Activated T-cell treated with anti-CD3 and anti-CD28 coated beads for 1 hour (primary cell): ENCODE results near the gene EOMES.
A peak's percentile ranks its signal among the peaks of the same experiment; 100 is the strongest.
"Not testable (repeated sequence)": the region's sequence is repeated elsewhere in the genome, so short reads cannot be mapped to it uniquely, and the experiment has no call there.

Experiments
- DNase-seq: peaks from one replicate; pipeline ENCODE4 v3.0.0-alpha.2; 2020; ENCODE audit warnings: low read depth

The EOMES gene

DNA sequence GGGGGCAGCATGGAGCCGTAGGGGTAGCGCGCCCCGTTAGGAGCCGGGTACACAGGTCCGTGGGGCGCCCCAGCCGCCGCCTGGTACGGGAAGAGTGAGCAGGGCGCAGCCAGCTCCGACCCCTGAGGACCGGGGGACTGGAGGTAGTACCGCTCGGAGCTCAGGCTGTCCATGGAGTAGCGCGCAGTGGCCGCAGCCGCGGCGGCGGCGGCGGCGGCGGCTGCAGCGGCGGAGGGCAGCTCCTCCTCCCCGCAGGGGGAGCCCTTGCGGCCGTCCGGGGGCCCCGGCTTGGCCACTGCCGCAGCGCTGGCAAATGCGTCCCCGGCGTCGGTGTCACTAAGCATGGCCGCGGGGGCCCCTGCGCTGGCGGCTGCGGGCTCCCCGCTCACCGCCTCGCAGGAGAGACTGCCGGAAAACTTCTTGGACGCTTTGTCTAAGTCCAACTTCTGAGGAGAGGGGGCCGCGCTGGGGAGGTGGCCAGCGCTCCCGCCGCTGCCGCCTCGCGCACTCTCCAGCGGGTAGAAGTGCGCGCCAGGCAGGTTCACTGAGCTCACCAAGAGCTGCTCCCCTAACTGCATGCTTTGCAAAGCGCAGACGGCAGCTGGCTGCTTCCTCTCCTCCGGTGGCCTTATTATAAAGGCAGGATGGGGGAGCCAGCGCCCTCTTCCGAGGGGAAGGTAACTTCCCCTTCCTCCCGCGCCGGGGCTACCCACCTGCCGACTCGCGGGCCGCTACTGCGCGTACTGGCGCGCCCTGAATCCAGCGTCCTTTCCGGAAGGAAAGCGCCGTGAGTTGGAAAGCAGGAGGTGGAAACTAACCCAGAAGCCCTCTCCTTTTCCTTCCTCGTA, at the start of gene EOMES:
Gene EOMES, minus strand, starts transcription at position 607 of the 848 bp plus-strand sequence. Its CDS starts 29 bp downstream, at position 578.
- peak; percentile 55 for DNase-seq

DNA sequence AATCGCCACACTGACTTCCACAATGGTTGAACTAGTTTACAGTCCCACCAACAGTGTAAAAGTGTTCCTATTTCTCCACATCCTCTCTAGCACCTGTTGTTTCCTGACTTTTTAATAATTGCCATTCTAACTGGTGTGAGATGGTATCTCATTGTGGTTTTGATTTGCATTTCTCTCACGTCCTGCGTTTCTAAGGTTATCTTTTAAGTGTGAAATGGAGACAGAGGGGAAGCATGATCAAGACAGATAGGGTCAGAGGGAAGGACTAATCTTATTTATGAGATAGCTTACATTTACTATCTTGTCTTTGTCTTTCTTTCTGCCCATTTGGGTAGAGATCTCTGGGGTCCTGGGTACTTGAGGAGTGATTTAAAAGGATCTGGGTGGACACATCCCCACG, 48.3 kb upstream of the EOMES start:
- DNase-seq = not testable (repeated sequence)

DNA sequence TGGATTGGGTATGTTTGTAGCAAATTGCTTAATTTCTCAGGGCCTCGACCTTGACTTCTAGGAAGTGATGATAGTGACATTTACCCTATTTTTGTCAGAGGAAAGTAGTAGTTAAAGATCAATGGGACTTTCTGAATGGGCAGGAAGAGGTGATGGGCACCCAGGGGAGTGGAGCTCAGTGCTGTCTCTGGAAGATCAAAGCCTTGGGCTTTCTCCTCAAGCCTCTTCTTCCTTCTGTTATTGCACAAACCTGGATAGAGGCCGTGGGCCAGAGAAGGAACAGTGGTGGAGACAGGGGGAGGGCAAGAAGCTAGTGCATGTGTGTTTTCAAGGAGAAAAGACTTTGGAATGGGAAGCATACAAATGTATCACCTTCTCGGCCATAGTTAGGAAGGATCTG, 44.9 kb upstream of the EOMES start:
- no peak for DNase-seq

DNA sequence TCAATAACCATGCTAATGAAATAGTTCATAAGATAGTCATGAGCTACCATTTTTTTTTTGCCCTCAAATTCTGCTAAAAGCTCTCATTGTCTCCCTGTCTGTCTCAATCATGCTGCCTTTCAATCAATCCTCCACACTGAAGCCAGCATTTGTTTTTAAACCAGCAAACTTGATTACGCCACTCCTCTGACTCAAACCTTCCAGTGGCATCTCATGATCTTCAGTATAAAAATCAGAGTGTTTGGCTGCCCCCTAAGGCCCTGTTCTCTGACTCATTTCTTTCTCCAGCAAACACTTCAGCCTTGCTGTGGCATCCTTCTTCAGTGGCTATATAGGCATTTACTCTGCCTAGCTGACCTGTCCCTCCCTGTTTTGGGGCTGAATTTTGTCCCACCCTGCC, 36.0 kb upstream of the EOMES start:
- no peak for DNase-seq

DNA sequence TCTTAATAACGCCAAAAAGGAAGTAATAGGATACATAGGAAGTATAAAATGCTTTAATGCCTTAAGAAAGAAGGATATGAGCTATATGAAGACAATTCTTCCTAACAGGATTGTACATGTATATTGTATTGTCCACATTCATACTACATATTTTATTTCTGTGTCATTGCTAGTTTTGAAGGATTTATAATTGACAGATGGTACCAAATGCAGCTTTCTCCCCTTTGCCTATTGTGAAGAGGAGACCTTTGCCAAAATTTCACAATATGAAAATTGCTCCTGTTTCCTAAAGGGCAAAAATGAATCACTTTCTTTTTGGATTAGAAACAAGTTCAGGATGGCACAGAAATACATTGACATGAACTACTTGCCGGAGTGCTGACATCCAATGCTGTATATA, 34.8 kb upstream of the EOMES start:
- DNase-seq = no peak

DNA sequence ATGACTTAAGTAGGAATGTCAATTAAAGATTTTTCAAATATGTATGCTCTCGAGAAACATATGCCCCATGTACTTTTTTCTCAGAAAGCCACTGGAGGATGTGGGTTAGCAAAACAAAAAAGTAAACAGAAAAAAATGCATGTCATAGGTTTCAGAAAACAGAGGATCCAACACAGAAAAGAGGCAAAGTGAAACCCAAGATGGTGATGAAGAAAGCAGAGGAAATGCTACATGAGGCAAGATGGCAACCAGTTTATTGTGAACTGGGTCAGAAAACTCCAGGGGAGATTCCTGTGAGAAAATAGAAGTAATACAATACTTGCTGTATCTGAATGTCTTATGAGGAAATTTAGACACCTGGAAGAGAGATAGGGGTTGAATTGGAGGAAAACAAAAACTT, 30.8 kb upstream of the EOMES start:
- DNase-seq = no peak

DNA sequence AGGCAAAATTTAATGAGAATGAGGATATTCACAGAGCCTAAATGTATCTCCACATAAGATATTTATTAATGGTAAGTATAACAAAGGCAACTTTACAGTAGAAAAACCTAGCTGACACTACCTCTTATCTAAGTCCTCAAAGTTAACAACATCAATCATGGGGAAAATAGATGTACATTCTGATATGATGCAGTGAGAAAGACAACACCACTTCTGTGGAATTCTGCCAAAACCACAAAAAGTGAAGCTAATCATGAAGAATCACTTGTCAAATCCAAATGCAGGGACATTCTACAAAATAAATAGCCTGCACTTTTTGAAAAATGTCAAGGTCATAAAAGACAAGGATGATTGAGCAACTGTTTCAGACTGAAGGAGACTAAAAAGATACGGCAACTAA, 27.5 kb upstream of the EOMES start:
- DNase-seq = no peak

DNA sequence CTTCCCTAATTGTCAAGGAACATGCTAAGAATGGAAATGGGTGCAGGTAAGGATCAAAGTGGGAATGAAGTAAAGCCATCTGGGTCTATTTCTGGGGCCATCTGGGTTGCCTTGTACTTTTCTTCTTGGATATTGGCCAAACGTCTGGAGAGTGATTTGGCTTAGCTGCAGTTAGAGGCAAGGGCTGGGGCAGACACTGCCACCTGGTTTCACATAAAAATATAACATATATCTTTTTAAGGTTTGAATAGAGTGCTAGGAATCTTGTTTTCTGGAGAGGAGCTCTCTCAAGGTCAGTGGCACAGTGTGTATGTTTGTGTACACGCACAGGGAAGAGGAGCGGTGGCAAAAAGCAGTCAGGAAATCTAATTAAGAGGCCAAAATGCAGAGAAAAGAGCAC, 24.7 kb upstream of the EOMES start:
- no peak for DNase-seq

DNA sequence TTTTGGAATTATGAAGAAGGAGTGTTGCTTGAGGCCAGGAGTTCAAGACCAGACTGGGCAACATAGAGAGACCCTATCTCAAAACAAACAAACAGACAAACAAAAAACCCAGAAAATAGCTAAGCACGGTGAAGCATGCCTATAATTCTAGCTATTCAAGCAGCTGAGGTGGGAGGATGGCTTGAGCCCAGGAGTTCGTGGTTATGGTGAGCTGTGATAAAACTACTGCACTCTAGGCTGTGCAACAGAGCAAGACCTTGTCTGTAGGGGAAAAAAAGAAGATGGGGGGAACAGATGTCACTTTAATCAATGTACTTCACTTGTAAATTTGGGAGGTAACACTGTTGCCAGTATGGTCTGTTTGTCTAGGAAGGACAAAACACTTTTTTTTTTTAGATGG, 18.7 kb upstream of the EOMES start:
- DNase-seq = no peak

DNA sequence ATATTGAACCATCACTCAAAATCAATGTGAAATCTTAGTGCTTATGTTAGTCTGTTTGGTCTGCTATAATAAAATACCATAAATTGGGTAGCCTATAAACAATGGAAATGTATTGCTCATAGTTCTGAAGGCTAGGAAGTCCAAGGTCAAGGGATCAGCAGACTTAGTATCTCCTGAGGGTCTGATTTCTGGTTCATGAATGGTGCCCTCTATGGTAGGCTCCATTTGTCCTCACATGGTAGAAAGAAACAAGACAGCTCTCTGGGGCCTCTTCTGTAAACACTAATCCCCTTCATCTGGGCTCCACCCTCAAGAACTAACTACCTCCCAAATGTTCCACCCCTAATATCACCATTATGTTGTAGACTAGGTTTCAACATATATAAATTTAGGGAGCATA, 15.0 kb upstream of the EOMES start:
- DNase-seq = no peak

DNA sequence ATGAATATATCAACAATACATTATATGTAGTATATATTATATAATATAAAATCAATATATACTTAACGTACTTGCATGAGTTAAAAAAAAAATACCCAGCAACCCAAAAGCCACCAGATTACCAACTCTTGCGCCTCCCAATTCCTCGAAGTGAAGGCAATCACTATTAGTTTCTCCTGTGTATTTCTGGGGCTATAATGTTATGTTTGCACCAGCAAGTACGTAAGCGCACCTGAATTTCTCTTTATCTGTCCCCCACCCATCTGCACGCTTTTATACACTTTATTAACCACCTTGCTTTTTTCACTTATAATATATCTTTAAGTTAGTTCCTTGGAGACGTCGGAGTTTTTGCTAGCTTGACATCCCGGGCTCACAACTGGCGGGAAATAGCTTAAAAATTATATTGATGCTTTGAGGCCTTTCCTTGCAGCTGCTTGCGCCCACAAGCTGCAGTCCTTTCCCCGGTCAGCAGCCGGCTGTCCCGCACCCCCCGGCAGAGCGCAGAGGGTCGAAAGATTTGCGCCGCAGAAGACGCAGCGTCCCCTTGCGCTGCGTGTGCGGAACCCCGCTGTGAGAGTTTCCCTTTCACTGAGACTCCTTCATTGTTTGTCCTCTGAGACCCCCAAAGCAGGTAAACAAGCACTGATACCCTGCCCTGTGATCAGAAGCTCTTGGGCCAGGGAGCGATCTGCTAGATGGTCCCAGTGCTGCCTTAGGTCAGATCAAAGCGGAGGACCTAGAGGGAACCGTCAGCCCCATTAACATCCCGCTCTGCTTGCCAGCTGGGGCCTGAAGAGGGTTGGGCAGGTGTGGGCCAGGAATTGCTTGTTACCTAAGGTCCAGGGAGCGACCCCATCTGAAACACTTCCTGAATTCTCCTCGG, 8.9 kb upstream of the EOMES start:
- DNase-seq = no peak

DNA sequence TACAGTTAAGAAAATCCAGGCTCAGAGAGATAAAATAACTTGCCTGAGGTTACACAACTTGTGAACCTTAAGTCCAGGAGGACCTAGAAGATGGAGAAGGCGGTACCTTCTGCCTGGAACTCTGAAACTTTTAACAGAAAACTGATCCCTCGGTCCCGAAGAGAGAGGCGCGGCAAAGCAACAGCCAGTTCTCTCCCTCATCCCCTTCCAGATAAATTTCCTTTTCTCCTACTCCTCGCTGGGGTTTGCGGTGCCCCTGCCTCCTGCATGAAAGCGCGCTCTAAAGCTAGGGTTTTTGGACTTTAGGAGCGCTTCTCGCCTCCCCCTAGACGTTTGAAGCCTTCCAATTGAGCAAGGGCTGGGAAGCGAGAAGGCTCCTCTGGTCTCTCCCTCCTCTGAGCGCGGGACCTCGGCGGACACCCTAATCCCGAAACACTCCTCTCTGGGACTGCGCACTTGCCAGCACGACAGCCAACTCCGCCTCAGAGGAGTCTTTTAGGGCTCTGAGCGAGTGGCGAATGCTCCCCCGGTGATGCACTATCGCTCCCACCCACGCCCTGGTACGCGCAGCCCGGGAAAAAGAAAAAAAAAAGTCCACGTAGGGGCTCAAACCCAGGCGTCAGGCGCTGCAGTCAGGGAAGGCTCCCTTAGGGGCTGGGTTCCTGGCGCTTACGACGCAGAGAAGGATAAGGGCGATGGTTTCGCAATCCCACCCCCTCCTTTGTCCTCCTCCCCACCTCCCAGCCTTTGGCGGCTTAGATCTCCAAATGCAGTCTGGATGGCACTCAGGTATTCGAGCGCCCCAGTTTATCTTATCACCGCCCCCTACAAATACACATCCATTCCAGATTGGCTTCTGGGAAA, 7.9 kb upstream of the EOMES start:
- no peak for DNase-seq

DNA sequence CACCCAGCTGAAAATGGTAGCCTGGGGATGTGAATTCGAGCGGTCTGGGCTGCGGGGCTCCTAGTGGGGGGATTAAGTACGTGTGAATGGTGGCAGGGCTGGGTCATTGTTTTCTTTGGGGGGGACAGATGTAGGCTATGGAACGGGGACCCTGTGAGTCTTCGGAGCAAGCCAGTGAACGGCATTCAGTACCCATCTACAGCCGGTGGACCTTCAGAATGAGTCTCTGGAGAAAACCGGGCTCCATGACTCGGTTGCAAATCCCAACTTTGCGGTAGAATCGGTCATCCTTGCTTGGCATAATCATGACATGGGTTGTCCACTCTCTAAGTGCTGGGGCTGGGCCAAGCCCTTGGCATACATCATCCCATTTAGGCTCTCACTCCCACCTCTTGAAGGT, 7.2 kb upstream of the EOMES start:
- DNase-seq = no peak

DNA sequence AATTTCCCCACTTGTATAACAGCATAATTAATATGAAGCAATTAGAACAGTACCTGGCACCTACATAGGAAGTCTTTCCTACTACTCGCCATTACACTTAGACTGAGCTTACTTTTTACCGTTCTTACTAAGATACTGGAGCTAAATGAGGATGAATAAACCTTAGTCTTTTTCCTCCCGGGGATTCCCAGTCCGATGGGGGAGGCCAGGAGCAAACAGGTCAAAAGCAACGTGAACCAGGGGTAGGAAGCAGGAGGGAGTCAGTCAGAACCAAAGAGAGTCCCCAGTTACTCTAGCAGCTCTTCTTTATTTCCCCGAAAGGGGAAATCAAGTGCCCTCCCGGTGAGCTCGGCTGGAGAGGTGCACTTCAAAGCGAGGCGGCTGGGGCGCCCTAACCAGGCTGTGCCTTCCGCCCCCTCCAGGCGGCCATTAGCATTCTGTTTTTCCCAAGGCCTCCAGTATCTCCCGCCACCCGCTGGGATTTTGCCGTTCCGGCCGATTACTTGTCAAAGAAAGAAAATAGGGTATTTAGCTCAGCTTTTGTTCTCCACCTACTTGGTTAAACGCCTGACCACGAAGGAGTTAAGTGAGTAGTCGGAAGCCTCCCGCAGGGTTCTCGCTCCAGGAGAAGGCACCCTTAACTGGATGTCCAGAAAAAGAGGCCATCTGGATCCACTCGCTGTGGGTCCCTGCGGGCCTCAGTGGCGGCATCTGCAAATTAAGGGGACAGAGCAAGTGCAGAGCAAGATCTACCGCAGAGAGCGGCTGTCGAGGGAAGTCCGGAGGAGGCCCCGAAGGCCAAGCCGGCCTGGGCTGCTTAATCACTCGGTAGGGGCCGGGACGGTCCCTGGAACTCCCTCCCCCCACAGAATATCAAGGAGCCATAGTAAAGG, 6.3 kb upstream of the EOMES start:
- no peak for DNase-seq

DNA sequence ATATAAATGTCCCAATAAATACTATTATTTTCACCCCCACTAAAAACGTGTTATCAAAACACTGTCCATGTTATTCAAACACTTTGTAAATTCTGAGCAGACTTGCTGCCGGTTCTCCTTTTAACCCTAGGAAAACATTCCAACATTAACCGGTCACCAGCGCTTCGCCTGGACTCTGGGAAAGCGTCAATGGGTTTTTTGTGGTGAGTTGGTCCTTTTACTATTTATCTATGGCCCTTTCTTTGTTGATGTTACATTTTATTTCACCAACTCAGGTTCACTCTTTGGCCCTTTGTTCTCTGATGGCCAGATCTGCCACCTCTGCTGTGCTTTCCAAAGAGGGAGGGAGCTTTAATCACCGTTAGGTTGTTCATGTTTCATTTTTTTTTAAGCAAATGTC, 4.1 kb upstream of the EOMES start:
- DNase-seq = no peak

DNA sequence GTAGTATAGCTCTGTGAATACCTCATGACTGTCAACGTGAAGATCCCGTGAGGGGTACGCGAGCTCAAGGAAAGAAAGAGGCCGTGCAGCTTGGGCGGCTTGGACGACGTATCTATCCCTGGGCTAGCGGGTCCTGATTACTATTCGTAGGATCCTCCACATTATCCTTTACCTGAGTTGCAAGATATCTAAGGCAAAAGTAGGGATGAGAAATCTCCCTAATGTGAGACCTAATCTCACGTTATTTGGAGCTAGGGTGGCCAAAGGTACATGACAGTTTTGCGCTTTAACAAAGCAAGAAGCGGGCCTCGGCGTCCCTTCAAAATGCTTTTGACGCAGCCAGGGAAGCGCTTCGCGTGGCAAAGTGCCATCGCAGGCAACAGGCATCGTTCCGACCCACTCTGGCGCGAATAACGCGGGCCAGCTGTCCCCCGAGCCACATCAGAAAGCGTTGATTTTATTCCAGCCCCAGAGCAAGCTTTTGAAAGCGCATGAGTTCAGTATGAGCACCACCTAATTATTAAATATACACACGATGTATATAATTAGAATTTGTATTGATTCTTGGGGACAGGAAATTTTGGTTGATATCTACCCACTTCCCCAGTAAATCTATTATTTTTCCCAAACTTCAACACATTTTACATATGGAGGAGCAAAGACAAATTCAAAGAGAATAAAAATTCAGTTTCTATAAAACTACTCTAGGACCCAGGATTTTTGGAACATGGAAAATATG, 2.5 kb upstream of the EOMES start:
- no peak for DNase-seq

DNA sequence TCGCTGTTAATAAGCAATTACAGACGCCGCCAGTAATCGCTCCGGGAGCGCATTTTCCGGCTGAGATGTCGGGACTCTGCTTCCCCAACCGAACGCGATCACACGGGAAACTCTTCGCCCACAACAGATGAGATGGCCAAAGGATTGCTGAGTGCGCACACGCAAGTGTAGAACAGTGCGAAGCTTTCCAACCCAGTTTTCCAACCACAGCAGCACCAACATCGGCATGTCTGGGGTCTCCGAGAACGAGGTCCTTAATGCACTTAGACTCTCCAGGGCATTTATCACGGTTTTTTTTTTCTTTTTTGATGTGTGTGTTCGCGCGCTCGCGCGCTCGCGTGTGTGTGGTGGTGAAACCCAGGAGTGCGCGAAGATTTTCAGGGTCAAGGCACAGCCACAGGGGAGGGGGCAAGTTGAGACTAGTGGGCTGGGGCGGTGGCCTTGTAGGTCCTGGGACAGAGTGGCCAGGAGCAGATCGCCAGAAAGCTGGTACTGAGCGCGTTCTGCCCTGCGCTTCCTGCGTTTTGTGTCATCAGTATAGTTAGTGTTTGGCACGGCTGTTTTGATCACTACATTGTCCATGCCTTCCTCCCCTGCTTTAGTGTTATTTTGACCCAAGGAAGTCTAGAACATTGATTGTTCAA, 1.8 kb upstream of the EOMES start:
- DNase-seq = no peak

DNA sequence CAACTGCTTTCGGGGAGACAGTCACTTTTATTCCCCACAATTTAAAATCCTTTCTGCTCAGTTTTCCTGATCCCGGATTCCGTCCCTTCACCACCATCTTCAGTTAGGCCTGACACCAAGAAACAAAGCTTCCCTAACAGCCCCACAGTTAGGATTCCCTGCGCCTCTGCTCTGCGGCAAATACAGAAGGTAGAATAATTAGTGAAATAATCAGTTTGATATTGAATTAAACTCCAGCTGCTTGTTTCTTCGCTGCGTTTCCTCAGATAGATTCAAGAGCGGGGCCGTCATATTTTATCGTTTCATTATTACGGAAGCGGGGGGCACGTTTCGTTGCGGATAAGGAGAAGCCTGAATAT, 1.3 kb upstream of the EOMES start:
- DNase-seq = no peak

DNA sequence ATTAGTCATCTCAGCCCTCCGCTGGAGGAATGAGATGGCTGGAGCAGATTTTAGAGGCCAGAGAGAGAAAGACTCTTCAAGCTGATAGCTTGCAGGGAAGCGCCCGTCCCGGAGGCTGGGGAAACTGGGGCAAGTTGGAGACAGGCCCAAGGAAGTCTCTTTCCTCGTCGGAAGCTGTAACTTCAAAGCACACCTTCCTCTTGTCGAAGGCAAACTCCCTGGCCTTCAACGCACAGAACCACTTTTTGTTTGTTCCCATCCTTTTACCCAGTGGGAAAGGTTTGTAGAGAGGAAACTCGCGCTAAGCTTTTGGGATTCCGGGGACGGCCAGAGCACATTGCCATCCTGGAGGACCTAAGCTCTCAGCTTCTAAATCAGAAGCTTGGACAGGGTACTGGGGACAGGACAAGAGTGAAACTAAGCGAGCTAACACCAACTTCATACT, 900 bp upstream of the EOMES start:
- DNase-seq = no peak
